SK-N-DZ (cell line): ENCODE data around the gene NCBP3. TPM values are rescaled to one million over a fixed set of nuclear protein-coding genes. Genes with fewer than 3 reads are reported as not detected.
A peak's percentile ranks its signal among the peaks of the same experiment; 100 is the strongest.

Experiments used
- DNase-seq: peaks from one replicate; pipeline ENCODE4 v3.0.0-alpha.2; 2015; ENCODE audit warnings: low spot score
- polyA plus RNA-seq, 2 experiments: library from polyadenylated mRNA; depleted of rRNA; stranded (reverse); fragments of >200 nt; gene quantifications; 2 replicates each; pipeline ENCODE4 v1.2.3, GENCODE V29; 2014

NCBP3 gene, protein sequence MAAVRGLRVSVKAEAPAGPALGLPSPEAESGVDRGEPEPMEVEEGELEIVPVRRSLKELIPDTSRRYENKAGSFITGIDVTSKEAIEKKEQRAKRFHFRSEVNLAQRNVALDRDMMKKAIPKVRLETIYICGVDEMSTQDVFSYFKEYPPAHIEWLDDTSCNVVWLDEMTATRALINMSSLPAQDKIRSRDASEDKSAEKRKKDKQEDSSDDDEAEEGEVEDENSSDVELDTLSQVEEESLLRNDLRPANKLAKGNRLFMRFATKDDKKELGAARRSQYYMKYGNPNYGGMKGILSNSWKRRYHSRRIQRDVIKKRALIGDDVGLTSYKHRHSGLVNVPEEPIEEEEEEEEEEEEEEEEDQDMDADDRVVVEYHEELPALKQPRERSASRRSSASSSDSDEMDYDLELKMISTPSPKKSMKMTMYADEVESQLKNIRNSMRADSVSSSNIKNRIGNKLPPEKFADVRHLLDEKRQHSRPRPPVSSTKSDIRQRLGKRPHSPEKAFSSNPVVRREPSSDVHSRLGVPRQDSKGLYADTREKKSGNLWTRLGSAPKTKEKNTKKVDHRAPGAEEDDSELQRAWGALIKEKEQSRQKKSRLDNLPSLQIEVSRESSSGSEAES
- 20.2 and 26.5 TPM in 2 replicates for polyA plus RNA-seq (2014; cell fraction: cytosol; rRNA removed)
- polyA plus RNA-seq (2014; cell fraction: nucleus; rRNA removed) = 53.8 and 77.3 TPM in 2 replicates

DNA sequence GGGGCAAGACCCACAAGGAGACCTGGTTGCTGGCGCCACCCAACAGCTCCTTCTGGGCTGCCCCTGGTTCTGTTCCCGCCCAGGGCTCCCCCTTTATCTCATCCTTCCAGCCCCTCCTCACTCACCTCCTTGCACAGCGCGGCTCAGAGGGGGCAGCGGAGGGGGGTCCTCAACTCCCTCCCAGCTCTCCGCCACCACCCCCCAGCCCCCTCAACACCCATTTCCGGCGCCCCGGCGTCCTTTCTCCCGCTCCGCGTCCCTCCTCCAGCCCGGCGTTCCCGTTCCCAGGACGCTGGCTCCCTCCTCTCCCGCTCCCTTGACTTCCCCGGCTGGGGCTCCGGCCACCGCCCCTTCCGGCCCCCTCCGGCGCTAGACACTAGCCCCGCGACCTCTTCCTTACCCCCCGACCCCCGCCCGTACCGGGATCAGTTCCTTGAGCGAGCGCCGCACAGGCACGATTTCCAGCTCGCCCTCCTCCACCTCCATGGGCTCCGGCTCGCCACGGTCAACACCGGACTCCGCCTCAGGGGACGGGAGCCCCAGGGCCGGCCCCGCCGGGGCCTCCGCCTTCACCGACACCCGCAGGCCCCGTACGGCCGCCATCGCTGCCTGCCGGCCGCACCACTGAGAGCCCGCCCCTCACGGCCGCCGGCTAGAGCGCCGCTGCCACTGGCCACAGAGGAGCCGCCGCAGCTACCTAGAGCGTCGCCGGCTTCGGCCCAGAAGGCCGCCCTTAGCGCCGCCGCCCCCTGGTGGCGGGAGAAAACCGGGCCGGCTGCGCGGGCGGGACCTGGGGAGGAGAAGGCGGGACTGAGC is at the start of gene NCBP3:
NCBP3 (minus strand) TSS at position 626 of the 816 bp plus-strand sequence; CDS start at position 603, 23 bp downstream.
- DNase-seq = peak; percentile 94

DNA sequence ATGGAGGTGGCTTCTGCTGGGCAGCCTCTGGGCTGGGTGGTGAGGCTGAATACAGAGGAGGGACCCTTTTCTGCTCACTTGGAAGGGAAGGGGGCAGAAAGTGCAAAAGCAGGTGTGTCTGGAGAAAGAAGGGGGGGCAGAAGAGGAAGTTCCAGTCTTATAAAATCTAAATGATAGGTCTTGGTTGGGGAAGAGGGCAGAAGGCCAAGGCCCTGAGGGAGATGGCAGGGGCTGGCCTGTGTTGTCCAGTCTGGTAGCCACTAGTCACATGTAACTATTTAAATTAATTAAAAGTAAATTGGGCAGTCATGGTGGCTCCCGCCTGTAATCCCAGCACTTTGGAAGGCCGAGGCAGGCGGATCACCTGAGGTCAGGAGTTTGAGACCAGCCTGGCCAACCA is 49.3 kb upstream of the NCBP3 start:
- DNase-seq = no peak

DNA sequence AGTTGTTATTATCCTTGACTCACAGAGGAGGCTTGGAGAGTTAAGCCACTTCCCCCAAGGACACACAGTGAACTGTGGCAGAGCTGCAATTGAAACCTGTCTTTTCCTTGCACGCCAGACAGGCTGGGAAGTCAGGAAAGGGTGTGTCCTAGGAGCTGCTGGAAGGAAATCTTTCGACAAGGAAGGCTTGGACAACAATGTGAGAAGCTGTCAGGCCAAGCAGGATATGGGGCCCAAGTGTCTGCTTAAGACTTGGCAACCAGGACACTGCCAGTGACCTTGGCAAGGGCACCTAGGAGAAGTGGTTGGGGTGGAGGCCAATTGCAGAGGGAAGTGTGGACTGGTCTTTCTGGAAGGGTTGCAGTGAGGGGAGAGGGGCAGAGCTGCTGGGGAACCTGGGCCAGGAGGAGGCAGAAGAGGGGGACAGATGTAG is 48.9 kb upstream of the NCBP3 start:
- DNase-seq = no peak

DNA sequence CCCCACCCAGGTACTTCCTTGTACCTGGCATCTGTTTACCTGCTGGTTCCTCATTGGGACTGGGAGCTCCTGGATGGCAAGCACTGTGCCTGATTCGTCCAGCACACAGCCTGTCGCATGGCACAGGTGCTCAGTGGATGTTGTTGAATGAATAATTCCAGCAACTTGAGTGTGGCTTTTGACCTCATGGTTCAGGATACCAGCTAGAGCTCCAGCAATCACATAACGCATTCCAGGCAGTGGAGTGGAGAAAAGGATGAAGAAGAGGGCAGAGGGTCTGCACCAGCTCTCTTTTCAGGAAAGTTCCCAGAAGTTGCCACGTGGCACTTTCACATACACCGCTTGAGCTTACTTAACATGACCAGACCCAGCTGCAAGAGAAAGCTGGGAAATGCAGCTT is 48.1 kb upstream of the NCBP3 start:
- DNase-seq = no peak

DNA sequence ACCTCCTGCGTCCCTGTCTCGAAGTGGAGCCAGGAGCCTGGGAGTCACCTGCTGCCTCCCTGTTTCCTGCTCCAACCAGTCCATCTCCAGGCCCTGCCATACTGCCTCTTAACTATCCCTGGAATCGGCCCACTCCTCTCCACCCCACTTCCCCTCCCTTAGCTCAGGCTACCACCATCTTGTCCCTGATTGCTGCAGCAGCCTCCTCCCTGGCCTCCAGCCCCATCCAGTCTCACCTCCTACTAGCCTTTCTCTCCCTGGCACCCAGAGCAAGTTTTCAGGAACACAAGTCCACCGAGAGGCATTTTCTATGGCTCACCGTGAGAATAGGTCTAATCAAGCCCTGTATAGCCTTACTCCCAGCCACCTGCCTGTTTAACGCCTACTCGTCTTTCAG is 47.7 kb upstream of the NCBP3 start:
- no peak for DNase-seq

DNA sequence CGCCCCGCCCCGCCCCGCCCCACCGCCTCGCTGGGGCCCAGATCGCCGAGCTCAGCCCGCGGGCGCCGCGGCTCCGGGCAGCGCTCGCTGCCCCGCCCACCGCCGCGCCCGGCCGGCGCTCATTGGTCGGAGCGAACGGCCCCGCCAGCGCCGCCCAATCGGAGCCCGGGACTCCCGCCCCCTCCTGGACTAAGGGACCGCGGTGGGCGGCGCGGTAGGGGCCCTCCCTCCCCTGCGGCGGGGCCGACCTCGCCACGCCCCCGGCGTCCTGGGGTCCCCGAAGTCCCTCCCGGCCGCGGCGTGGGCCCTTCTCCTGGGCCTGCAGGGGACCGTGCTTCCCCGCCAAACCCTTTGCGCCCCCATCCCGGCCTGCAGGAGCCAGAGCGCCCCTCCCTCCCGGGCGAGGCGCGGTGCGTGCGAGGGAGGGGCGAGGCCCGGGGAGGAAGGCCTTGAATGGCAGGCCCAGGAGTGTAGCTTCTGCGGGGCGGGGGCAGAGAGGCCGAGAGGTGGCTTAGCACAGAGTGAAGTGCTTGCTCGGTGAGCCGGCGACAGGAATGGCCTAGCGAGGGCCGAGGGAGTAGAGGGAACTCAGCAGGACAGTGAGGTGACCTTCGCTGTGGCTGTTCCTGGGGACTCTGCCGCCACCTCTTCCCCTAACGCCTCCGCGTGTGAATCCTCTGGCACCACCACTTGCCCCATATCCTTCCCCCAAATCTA is 47.1 kb upstream of the NCBP3 start, which contains the start of gene CAMKK1:
CAMKK1 (minus strand) TSS at position 51 of the 717 bp plus-strand sequence. CDS start 7,366 bp downstream, outside the sequence.
- DNase-seq = peak; percentile 88

DNA sequence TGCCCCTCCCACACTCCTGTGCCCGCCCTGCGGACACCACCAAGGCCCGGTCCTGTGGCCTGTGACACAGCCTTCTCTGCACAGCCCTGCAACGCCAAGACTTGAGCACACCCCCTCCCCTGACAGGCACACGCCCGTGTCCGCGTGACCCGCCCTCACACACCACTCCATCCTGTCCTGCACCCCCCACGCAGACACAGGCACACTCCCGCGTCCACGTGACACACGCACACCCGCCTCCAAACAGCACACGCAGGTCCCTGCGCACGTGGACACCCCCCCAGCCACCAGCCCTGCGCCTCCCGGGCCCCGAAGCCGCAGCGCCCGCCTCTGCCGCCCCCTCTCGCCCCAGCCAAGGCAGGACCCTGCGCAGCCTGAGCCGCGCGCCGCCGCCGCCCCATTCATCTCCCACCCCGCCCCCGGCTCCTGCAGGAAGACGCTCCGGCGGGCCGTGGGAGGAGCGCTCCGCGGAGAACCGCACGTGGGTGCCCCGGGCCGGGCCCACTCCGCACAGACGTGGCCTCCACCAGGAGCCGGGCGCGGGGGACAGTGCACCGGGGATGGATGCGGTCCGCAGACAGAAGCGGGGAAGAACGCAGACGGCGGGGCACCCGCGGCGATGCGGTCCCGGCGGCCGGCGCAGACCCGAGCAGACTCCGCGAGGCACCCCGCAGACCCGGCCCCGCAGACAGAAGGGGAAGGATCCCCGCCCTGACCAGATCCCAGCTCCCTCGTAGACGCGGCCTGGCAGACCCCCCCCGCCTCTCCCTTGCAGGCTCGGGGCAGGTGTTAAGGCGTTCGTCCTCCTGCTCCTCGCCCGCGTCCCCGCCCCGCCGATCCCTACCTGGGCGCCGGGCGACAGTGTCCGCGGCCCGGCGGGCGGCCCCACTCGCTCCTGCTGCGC is 46.3 kb upstream of the NCBP3 start:
- peak; percentile 62 for DNase-seq

DNA sequence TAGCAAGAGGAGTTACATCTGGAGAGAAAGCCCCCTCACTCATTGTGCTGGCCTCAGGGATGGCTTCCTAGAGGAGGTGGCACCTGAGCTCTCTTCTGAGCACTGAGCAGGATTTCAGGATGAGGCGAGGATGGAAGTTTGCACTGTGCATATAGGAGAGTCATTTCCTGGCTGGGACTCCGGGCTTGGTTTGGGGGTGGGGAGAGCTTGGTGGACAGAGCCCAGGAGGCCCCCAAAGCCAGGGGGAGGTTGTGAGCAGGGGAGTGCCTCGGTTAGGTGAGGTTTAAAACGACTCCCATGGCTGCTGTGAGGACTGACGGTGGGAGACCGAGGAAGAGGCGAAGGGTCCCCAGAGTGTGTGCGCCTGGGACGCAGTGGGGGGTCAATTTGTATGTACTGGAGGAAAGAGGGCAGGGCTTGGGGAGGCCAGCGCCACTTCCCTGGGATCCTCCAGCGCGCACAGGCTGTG is 45.6 kb upstream of the NCBP3 start:
- no peak for DNase-seq

DNA sequence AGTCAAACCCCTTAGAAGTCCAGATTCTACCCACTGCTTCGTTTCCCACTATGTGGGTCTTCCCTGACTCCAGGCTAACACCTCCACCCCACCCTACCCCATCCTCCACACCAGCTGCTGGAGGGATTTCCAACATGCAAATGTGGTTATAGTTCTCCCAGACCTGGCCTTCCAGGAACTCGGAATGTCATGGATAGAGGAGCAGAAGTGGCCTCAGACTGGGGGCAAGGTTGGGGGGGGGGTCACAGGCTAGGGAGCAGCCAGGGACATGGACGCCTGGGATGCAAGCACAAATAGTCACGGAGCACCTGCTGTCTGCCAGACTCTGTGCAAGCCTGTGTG is 44.8 kb upstream of the NCBP3 start:
- DNase-seq = no peak

DNA sequence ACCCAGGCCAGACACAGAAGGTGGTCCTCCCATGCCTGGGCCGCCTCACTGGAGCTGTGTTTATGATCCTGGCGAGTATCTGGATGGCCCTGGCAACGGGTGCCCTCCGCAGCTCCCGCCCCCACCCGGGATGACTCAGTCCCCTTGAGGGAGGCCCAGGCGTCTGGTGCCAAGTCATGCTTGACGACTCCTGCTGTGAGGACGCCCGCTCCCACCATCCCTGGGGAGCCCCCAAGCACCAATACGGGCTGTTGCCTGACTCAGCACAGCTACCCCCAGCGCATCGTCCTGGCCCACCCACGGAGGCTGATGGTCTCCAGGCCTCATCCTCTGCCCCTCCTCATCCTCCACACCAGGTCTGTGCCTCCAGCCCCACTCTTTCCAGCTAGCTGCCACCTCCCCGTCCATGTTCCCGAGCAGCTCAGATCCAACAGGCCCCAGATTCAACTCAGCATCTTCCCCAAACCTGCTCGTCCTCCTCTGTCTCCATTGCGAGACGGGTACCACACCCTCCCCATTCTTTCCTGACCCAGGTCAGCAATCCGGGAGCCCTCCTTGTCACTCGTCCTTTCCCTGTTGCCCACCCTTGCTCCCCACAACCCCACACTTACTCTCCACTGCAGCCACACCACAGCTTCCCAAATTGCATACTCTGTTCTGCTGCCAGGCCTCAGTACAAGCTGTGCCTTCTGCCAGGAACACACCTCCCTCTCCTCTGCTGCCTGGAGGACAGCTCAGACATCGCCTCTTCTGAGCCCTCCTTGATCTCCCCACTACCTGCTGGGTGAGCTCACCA is 44.2 kb upstream of the NCBP3 start:
- peak; percentile 79 for DNase-seq

DNA sequence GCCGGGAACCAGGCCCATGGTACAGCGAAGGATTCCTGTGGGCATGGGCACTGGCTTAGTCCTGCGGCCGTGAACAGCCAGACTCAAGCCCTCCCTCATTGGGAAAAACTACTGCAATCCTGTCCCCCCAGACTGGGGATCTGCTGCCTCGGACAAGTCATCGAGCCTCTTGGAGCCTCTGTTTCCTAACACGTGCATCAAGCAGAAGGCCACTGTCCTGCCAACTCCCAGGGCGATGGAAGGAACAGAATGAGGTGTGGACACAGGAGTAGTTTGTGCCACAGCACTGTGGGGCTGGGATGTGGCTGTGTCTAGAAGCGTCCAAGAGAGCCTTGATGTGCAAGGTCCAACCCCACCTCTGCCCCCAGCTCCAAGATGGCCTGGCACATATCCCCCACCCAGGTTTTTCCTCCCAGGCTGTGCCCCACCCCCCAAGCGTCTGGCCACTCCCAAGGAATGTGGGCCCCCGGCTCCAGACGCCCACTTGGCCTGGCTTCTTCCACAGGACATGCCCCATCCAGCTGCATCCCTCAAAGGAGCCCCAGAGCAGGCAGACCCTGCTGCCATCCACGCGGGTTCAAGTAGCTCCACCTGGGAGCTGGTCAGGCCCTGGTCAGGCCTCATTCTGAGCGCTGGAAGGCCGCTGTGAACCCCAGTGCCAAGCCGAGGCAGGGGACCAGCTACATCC is 43.4 kb upstream of the NCBP3 start:
- DNase-seq = no peak

DNA sequence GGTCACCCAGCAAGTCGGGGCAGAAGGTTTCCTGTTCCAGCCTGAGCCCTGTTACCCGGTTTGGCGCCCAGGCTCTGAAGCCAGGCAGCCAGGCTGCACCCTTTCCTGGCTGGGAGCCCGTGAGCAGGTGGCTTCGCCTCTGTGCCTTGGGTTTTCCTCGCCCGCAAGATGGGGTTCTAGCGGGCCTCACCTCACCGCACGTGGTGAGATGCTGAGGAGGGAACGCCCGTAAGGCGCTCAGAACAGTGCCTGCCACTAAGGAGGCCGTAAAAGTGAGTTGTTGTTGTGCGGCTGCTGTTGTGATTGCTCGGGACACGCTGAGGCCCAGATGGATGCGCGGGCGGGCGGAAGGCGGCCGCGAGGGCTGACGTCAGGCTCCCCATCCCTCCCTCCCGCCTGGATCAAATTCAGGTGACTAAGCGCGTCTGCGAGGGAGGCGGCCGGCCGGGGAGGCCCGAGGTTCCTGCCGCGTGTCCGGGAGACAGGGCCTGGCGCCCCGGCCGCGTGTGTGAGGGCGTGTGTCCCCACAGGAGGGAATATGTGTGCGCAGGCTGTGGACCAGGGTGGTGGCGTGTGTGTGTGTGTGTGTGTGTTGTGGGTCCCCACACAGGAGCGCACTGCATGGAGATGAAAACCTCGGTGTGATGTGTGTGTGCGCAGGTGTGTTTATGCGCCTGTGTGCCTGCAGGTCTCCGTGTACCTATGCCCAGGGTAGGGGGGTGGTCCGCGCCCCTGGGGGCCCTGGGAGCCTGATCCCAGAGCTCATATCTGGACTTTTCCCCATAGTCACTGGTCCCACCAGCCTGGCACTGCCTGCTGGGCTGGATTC is 42.5 kb upstream of the NCBP3 start:
- DNase-seq = peak; percentile 63

DNA sequence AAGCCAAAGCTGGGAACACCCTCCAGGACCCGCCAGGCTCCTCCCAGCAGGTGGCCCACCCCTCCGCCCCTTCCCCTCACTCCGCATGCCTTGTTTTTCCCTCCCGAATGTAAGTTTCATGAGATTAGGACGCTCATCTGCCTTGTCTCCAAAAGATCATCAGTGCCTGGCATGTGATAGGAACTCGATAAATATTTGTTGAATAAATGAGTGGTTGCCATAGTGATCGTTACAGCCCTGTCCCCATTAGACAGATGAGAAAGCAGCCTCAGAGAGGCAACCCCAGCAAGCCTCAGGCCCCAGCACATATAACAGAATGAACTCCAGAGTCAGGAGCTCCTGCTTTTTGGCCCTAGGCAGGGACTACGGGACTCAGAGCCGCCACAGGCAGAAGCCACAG is 41.8 kb upstream of the NCBP3 start:
- no peak for DNase-seq

DNA sequence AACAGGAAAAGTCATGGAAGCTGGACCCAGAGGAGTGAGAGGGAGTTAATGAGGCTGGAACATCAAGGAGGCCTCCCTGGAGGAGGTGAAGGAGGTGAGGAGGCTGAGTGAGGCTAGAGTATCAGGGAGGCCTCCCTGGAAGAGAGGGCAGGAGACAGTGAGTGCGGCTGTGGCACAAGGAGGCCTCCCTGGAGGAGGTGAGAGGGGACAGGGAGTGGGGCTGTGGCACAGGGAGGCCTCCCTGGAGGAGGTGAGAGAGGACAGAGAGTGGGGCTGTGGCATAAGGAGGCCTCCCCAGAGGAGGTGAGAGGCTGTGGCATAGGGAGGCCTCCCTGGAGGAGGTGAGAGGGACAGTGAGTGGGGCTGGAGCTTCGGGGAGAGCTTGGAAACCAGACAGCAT is 41.3 kb upstream of the NCBP3 start:
- DNase-seq = no peak

DNA sequence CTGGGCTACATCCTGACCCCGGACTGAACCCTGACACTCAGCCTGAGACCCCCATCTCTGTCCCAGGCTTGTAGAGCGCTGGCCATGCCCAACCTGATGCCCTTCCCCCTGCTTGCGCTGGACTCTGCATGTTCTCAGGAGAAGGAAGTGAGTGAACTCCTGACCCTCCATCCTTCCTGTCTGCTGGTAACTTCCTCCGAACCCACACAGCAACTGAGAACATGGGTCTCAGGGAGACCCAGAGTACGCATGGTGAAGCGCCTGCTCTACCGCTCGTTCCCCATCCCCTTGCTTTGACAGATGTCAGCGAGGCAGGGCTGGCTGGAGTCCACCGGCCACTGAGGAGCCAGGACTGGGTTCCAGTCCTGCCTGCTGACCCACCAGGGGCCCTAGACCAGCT is 40.7 kb upstream of the NCBP3 start:
- no peak for DNase-seq

DNA sequence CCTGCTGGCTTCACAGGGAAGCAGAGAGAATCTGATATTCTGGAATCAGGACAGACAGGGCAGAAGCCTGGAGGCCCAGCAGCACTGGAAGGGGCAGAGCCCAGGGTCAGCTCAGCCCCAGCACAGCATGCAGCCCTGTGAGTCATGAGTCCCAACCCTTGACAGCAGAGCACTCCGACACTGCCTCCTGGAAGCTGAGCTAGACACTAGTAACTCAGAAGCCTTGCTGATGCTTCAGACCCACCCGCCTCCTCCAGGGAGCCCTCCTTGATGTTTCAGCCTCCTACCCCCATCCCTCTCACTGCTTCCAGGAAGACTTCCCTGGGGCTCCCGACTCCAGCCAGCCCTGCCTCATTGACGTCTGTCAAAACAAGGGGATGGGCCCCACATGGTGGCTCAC is 39.9 kb upstream of the NCBP3 start:
- DNase-seq = no peak

DNA sequence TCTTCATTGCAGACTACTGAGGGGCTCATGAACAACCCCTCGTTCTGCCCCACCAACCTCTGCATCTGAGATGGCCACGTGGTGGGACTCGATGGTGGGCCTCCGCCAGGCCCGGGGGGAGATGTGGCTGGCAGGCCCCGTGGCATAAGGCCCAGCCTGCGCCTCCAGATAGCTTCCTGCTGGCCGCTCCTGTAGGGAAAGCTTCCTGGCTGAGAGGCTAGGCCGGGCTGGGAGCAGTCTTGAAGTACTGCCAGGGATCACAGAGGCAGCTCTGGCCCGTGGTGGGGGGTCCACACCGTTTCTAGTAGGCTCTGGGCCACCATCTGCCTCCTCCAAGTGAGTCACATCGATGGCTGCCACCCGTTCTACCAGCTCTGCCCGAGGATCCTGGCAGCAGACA is 39.2 kb upstream of the NCBP3 start:
- DNase-seq = no peak

DNA sequence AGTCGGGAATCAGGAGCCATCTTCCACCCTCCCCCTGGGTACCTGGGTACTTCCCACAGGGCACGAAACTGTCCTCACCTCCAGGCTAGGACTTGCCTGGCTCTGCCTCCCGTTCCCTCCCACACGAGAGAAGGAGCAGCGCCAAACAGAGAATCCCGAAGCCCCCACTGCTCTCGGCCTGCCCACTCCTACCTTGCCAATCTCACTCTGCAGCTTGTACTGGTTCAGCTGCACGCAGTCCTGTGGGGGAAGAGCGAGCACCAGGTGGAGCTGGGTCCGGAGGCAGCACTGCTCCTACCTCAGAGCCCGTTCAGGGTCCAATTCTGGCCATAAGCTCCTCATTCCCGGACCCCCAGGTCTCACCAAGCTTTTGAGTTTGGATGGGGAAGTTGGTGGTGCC is 38.1 kb upstream of the NCBP3 start:
- DNase-seq = no peak
